ENCODE data around the gene GRIK4. TPM values are rescaled to one million over a fixed set of nuclear protein-coding genes. Genes with fewer than 3 reads are reported as not detected.

The GRIK4 gene
- total and polyA plus RNA-seq, 2 of the 4 experiments (the other 2 are of a cell fraction), result 0.18 to 0.38 TPM

DNA sequence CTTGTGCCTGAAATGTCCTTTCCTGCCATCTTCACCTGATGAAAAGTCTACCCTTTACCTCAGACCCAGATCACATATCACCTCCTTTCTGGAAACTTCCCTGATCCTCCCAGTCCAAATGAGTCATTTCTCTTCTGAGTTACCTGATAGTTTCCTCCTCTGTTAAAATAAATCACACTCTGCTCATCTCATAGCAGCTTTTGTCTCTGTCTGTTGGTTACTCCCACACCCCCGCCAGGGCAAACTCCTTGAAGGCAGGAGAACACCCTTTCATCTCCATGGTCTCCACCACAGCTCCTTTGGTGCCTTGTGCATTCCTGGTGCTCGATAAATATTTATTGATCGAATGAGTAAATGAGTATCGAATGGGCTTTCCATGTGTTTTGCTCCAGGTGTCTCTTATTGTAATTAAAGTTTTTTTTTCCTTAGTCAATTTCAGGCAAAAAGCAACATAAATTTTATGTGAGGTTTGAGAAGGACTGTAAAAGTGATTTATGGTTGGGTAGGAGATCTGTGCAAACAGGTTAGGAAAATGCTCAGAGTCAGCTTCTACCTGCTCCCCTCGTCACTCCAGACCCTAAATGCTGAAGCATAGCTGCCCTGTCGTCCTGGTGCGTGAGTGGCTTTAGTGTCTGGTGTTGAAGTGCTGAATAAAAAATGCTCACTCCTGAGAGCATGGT lies 178.2 kb downstream of the GRIK4 start:
- no TSS peak for BruUV-seq (replicated peaks)
- CTCF ChIA-PET, result interaction anchor here (0.5 to 1.1 kb wide), 2 partner anchors 9 to 11 kb away, joined by 3 read pairs; no protein-coding TSS in a partner anchor
- POLR2A ChIA-PET (ENCODE audit: unreplicated experiment), result no interaction called here

More for the DNA sequence above, 178.2 kb downstream of the GRIK4 start:
- H2AK9ac ChIP-seq (replicated peaks; ENCODE audit: low read depth, low read length, poor library complexity), result no peak overlapping the region
- intact Hi-C loops (cut with micrococcal nuclease) (loop anchor here (5.0 to 10.0 kb wide), 3 partner anchors 355 to 505 kb away; partner anchors contain the start of gene ARHGEF12), in situ Hi-C loops (cut with MboI; ENCODE audit: low sequenced_read_pairs) (loop anchor here (5.0 to 25.0 kb wide), 2 partner anchors 177 to 377 kb away; partner anchors contain the start of gene GRIK4), dilution Hi-C loops (cut with HindIII; ENCODE audit: low sequenced_read_pairs, unreplicated experiment) (no loop called here)
- H2AK5ac ChIP-seq (ENCODE audit: low read depth, low read length), result no peak overlapping the region
- H3K4me1 ChIP-seq (ENCODE audit: control insufficient read depth, insufficient read depth, low read length), result no peaks in the 10 kb centered on the region
- no peak for ATAC-seq (ENCODE audit: low read depth)
- H3K56ac ChIP-seq (ENCODE audit: extremely low read depth, insufficient read depth, low read length), result no peak overlapping the region
- H3K18ac ChIP-seq (ENCODE audit: low read depth, low read length), result no peak overlapping the region
- H2BK15ac ChIP-seq (ENCODE audit: low read depth, low read length), result no peak overlapping the region
- H3K27ac ChIP-seq (ENCODE audit: insufficient read depth, low read length), result no peak overlapping the region
- no peak overlapping the region for H3K4me2 ChIP-seq (ENCODE audit: low read depth, low read length)
- no peak overlapping the region for H3K9ac ChIP-seq (ENCODE audit: low read depth, low read length)
- peaks cover 40% of the 10 kb centered on the region for H3K27me3 ChIP-seq (ENCODE audit: control insufficient read depth, insufficient read depth, low read length)
- no peak overlapping the region for H4K91ac ChIP-seq (ENCODE audit: insufficient read depth, low read depth, low read length)
- H4K20me1 ChIP-seq (ENCODE audit: insufficient read depth, low read length), result no peaks in the 10 kb centered on the region
- no peak for TF ChIP-seq RAD21 (IDR thresholded peaks at IDR 0.05; ENCODE audit: low read length)
- TF ChIP-seq, protein P1, sequence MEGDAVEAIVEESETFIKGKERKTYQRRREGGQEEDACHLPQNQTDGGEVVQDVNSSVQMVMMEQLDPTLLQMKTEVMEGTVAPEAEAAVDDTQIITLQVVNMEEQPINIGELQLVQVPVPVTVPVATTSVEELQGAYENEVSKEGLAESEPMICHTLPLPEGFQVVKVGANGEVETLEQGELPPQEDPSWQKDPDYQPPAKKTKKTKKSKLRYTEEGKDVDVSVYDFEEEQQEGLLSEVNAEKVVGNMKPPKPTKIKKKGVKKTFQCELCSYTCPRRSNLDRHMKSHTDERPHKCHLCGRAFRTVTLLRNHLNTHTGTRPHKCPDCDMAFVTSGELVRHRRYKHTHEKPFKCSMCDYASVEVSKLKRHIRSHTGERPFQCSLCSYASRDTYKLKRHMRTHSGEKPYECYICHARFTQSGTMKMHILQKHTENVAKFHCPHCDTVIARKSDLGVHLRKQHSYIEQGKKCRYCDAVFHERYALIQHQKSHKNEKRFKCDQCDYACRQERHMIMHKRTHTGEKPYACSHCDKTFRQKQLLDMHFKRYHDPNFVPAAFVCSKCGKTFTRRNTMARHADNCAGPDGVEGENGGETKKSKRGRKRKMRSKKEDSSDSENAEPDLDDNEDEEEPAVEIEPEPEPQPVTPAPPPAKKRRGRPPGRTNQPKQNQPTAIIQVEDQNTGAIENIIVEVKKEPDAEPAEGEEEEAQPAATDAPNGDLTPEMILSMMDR (conservative IDR thresholded peaks at IDR 0.05; ENCODE audit: low read depth, low read length), result no peak
- no peak for TF ChIP-seq RFX5 (IDR thresholded peaks at IDR 0.05; ENCODE audit: low read depth, low read length)
- TF ChIP-seq CEBPB (IDR thresholded peaks at IDR 0.05; ENCODE audit: low read depth, low read length), result no peak
- TF ChIP-seq MXI1 (IDR thresholded peaks at IDR 0.05; ENCODE audit: borderline replicate concordance, low read depth, low read length), result no peak
- TF ChIP-seq MAZ (IDR thresholded peaks at IDR 0.05; ENCODE audit: borderline replicate concordance, low read depth, low read length), result no peak
- TF ChIP-seq, protein P2, sequence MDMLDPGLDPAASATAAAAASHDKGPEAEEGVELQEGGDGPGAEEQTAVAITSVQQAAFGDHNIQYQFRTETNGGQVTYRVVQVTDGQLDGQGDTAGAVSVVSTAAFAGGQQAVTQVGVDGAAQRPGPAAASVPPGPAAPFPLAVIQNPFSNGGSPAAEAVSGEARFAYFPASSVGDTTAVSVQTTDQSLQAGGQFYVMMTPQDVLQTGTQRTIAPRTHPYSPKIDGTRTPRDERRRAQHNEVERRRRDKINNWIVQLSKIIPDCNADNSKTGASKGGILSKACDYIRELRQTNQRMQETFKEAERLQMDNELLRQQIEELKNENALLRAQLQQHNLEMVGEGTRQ (IDR thresholded peaks at IDR 0.05; ENCODE audit: low read depth, low read length), result no peak
- TF ChIP-seq, protein P3, sequence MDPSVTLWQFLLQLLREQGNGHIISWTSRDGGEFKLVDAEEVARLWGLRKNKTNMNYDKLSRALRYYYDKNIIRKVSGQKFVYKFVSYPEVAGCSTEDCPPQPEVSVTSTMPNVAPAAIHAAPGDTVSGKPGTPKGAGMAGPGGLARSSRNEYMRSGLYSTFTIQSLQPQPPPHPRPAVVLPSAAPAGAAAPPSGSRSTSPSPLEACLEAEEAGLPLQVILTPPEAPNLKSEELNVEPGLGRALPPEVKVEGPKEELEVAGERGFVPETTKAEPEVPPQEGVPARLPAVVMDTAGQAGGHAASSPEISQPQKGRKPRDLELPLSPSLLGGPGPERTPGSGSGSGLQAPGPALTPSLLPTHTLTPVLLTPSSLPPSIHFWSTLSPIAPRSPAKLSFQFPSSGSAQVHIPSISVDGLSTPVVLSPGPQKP (IDR thresholded peaks at IDR 0.05; ENCODE audit: borderline replicate concordance, low read depth, low read length), result no peak
- TF ChIP-seq POLR2A (IDR thresholded peaks at IDR 0.05; ENCODE audit: low read depth, low read length), result no peak
- no peak for TF ChIP-seq BHLHE40 (IDR thresholded peaks at IDR 0.05; ENCODE audit: low read depth, low read length)
- TF ChIP-seq NFE2L2 (IDR thresholded peaks at IDR 0.05; ENCODE audit: low read depth, low read length), result no peak
- no peak for TF ChIP-seq CHD1 (IDR thresholded peaks at IDR 0.05; ENCODE audit: low read depth, low read length)
- no peak for TF ChIP-seq RCOR1 (IDR thresholded peaks at IDR 0.05; ENCODE audit: insufficient replicate concordance, low read length)
- TF ChIP-seq SMC3 (IDR thresholded peaks at IDR 0.05; ENCODE audit: low read depth, low read length), result no peak
- no peak for TF ChIP-seq FOS (IDR thresholded peaks at IDR 0.05; ENCODE audit: low read depth, low read length)
- TF ChIP-seq MAFK (IDR thresholded peaks at IDR 0.05; ENCODE audit: low read depth, low read length), result no peak
- no peak overlapping the region for H3K14ac ChIP-seq (replicated peaks; ENCODE audit: low read depth, low read length)
- H2BK120ac ChIP-seq (ENCODE audit: low read depth, low read length), result no peak overlapping the region
- no peak overlapping the region for H3K4ac ChIP-seq (ENCODE audit: low read depth, low read length)
- no peak overlapping the region for H2AFZ ChIP-seq (replicated peaks; ENCODE audit: low read length, poor library complexity)
- no peak overlapping the region for H3K4me3 ChIP-seq (ENCODE audit: insufficient read depth, low read depth, low read length)
- H3K36me3 ChIP-seq (ENCODE audit: control insufficient read depth, insufficient read depth, low read length), result no peaks in the 10 kb centered on the region
- no peak overlapping the region for H4K5ac ChIP-seq (ENCODE audit: low read depth, low read length)
- no peaks in the 10 kb centered on the region for H3K9me3 ChIP-seq (ENCODE audit: control insufficient read depth, insufficient read depth, low read length)
- H4K8ac ChIP-seq (ENCODE audit: low read depth in 2 of 2, low read length in 2 of 2), result no peak overlapping the region
- H3K79me1 ChIP-seq (ENCODE audit: low read depth in 1 of 2, low read length in 2 of 2), result no peaks in the 10 kb centered on the region
- H2BK5ac ChIP-seq (ENCODE audit: low read depth, low read length, poor library complexity, severe bottlenecking), result no peak overlapping the region
- no peak for DNase-seq
- no peak overlapping the region for H3K23ac ChIP-seq (ENCODE audit: low read depth, low read length)
- no CpG with 5 or more reads among the region's 7 CpGs for WGBS, 2 experiments (ENCODE audit: extremely low coverage in 2 of 2, insufficient read length in 1 of 2)
- 0 out of 2 replicates have a peak, but pooled peaks cover 3% of the 10 kb centered on the region for H3K9me1 ChIP-seq (ENCODE audit: insufficient read depth, low read length)
- H2BK20ac ChIP-seq (ENCODE audit: low read depth, low read length), result no peak overlapping the region
